Measurements from ENCODE around the gene BRD3OS. TPM values are rescaled to one million over a fixed set of nuclear protein-coding genes. Genes with fewer than 3 reads are reported as not detected.

BRD3OS gene
- total and polyA plus RNA-seq, 2 of the 4 experiments (the other 2 are of a cell fraction): 15.8 to 20.7 TPM

- WGBS, 2 experiments (ENCODE audit: extremely low coverage in 2 of 2, insufficient read length in 1 of 2): 95% methylated on average over 18 of the region's 28 CpGs; no CpG with 5 or more reads in 1 of the 2 experiments
These were observed 10.1 kb downstream of the BRD3OS start for GRCh38 chr9:134035041-134036039.

More at GRCh38 chr9:134035041-134036039, 10.1 kb downstream of the BRD3OS start:
- H3K18ac ChIP-seq (ENCODE audit: low read depth, low read length): no peak overlapping the region
- no peak overlapping the region for H3K4me3 ChIP-seq (ENCODE audit: insufficient read depth, low read depth, low read length)
- intact Hi-C loops (cut with micrococcal nuclease): no loop called here
- TF ChIP-seq, protein P1, sequence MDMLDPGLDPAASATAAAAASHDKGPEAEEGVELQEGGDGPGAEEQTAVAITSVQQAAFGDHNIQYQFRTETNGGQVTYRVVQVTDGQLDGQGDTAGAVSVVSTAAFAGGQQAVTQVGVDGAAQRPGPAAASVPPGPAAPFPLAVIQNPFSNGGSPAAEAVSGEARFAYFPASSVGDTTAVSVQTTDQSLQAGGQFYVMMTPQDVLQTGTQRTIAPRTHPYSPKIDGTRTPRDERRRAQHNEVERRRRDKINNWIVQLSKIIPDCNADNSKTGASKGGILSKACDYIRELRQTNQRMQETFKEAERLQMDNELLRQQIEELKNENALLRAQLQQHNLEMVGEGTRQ (IDR thresholded peaks at IDR 0.05; ENCODE audit: low read depth, low read length): no peak
- TF ChIP-seq RCOR1 (IDR thresholded peaks at IDR 0.05; ENCODE audit: insufficient replicate concordance, low read length): no peak
- TF ChIP-seq RFX5 (IDR thresholded peaks at IDR 0.05; ENCODE audit: low read depth, low read length): no peak
- TF ChIP-seq MAZ (IDR thresholded peaks at IDR 0.05; ENCODE audit: borderline replicate concordance, low read depth, low read length): no peak
- TF ChIP-seq, protein P2, sequence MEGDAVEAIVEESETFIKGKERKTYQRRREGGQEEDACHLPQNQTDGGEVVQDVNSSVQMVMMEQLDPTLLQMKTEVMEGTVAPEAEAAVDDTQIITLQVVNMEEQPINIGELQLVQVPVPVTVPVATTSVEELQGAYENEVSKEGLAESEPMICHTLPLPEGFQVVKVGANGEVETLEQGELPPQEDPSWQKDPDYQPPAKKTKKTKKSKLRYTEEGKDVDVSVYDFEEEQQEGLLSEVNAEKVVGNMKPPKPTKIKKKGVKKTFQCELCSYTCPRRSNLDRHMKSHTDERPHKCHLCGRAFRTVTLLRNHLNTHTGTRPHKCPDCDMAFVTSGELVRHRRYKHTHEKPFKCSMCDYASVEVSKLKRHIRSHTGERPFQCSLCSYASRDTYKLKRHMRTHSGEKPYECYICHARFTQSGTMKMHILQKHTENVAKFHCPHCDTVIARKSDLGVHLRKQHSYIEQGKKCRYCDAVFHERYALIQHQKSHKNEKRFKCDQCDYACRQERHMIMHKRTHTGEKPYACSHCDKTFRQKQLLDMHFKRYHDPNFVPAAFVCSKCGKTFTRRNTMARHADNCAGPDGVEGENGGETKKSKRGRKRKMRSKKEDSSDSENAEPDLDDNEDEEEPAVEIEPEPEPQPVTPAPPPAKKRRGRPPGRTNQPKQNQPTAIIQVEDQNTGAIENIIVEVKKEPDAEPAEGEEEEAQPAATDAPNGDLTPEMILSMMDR (conservative IDR thresholded peaks at IDR 0.05; ENCODE audit: low read depth, low read length): no peak
- TF ChIP-seq BHLHE40 (IDR thresholded peaks at IDR 0.05; ENCODE audit: low read depth, low read length): no peak
- no peak for TF ChIP-seq CHD1 (IDR thresholded peaks at IDR 0.05; ENCODE audit: low read depth, low read length)
- TF ChIP-seq CEBPB (IDR thresholded peaks at IDR 0.05; ENCODE audit: low read depth, low read length): no peak
- TF ChIP-seq, protein P3, sequence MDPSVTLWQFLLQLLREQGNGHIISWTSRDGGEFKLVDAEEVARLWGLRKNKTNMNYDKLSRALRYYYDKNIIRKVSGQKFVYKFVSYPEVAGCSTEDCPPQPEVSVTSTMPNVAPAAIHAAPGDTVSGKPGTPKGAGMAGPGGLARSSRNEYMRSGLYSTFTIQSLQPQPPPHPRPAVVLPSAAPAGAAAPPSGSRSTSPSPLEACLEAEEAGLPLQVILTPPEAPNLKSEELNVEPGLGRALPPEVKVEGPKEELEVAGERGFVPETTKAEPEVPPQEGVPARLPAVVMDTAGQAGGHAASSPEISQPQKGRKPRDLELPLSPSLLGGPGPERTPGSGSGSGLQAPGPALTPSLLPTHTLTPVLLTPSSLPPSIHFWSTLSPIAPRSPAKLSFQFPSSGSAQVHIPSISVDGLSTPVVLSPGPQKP (IDR thresholded peaks at IDR 0.05; ENCODE audit: borderline replicate concordance, low read depth, low read length): no peak
- TF ChIP-seq FOS (IDR thresholded peaks at IDR 0.05; ENCODE audit: low read depth, low read length): no peak
- TF ChIP-seq RAD21 (IDR thresholded peaks at IDR 0.05; ENCODE audit: low read length): no peak
- H3K36me3 ChIP-seq (ENCODE audit: control insufficient read depth, insufficient read depth, low read length): peaks cover 62% of the 10 kb centered on the region
- H3K4me1 ChIP-seq (ENCODE audit: control insufficient read depth, insufficient read depth, low read length): no peaks in the 10 kb centered on the region
- H2BK120ac ChIP-seq (ENCODE audit: low read depth, low read length): no peak overlapping the region
- no peak overlapping the region for H3K14ac ChIP-seq (replicated peaks; ENCODE audit: low read depth, low read length)
- H3K27me3 ChIP-seq (ENCODE audit: control insufficient read depth, insufficient read depth, low read length): no peaks in the 10 kb centered on the region
- no peak overlapping the region for H3K9ac ChIP-seq (ENCODE audit: low read depth, low read length)
- H2BK5ac ChIP-seq (ENCODE audit: low read depth, low read length, poor library complexity, severe bottlenecking): no peak overlapping the region
- H4K8ac ChIP-seq (ENCODE audit: low read depth in 2 of 2, low read length in 2 of 2): no peak overlapping the region
- no peak overlapping the region for H2BK20ac ChIP-seq (ENCODE audit: low read depth, low read length)
- POLR2A ChIA-PET (ENCODE audit: unreplicated experiment): no interaction called here
- no peak overlapping the region for H2AK9ac ChIP-seq (replicated peaks; ENCODE audit: low read depth, low read length, poor library complexity)
- no peaks in the 10 kb centered on the region for H3K9me3 ChIP-seq (ENCODE audit: control insufficient read depth, insufficient read depth, low read length)
- no peak overlapping the region for H3K56ac ChIP-seq (ENCODE audit: extremely low read depth, insufficient read depth, low read length)
- no peak overlapping the region for H3K23ac ChIP-seq (ENCODE audit: low read depth, low read length)
- no peak overlapping the region for H2BK15ac ChIP-seq (ENCODE audit: low read depth, low read length)
- no peak overlapping the region for H3K4me2 ChIP-seq (ENCODE audit: low read depth, low read length)
- H3K9me1 ChIP-seq (ENCODE audit: insufficient read depth, low read length): no peaks in the 10 kb centered on the region
- no peak overlapping the region for H3K27ac ChIP-seq (ENCODE audit: insufficient read depth, low read length)
- ATAC-seq (ENCODE audit: low read depth) (no peak), DNase-seq (no peak)
- in situ Hi-C loops (cut with MboI; ENCODE audit: low sequenced_read_pairs): no loop called here
- CTCF ChIA-PET: no interaction called here
- H4K20me1 ChIP-seq (ENCODE audit: insufficient read depth, low read length): no peaks in the 10 kb centered on the region; the same call in 1 of the 2 replicates
- no peak overlapping the region for H2AFZ ChIP-seq (replicated peaks; ENCODE audit: low read length, poor library complexity)
- H4K5ac ChIP-seq (ENCODE audit: low read depth, low read length): no peak overlapping the region
- no peak overlapping the region for H3K4ac ChIP-seq (ENCODE audit: low read depth, low read length)
- dilution Hi-C loops (cut with HindIII; ENCODE audit: low sequenced_read_pairs, unreplicated experiment): no loop called here
- no peak overlapping the region for H2AK5ac ChIP-seq (ENCODE audit: low read depth, low read length)
- H3K79me1 ChIP-seq (ENCODE audit: low read depth in 1 of 2, low read length in 2 of 2): peaks cover 0 to 3% of the 10 kb centered on the region in 2 experiments; a peak in 1 of 4 replicates
- BruUV-seq (replicated peaks): no TSS peak
- H4K91ac ChIP-seq (ENCODE audit: insufficient read depth, low read depth, low read length): no peak overlapping the region
